Astrocyte (in vitro differentiated cells and primary cell): ENCODE measurements around the gene BATF.

Source experiments
- EZH2 ChIP-seq: IDR thresholded peaks from 2 replicates; pipeline ENCODE4 v1.6.1; 2012; ENCODE audit warnings: mild to moderate bottlenecking, low read length, inconsistent platforms; ENCODE audit not compliant: insufficient read depth
- TF ChIP-seq, protein P1 (sequence below): IDR thresholded peaks from 2 replicates; pipeline ENCODE4 v1.5.1; 2011; ENCODE audit warnings: low read depth, mild to moderate bottlenecking, inconsistent platforms, low read length, moderate library complexity; ENCODE audit not compliant: insufficient read depth

DNA sequence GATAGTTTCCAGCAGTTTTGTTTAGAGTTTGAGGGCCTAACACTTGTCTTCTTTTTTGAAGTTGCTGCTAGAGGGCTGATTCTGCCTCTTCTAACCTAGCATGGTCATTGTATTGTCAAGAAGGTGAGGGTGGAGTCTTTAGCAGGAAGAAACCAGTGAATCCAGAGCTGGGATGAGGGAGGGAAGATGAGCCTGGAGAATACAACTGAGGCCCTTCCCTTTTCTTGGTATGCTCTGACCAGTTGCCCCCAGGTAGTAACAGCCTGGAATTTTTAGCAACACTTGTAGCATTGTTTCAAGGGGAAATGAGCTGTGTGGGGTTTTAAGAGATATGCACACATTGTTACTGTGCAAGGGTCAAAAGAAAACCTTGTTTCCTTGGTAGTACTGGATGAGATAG is 65.1 kb downstream of the BATF start:
- TF ChIP-seq, protein P1, sequence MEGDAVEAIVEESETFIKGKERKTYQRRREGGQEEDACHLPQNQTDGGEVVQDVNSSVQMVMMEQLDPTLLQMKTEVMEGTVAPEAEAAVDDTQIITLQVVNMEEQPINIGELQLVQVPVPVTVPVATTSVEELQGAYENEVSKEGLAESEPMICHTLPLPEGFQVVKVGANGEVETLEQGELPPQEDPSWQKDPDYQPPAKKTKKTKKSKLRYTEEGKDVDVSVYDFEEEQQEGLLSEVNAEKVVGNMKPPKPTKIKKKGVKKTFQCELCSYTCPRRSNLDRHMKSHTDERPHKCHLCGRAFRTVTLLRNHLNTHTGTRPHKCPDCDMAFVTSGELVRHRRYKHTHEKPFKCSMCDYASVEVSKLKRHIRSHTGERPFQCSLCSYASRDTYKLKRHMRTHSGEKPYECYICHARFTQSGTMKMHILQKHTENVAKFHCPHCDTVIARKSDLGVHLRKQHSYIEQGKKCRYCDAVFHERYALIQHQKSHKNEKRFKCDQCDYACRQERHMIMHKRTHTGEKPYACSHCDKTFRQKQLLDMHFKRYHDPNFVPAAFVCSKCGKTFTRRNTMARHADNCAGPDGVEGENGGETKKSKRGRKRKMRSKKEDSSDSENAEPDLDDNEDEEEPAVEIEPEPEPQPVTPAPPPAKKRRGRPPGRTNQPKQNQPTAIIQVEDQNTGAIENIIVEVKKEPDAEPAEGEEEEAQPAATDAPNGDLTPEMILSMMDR = no peak
- TF ChIP-seq EZH2 = no peak
